NCI-H1694 treated with DMSO at 0.1 percent for 48 hours (cell line): Measurements from ENCODE around the gene LRRC56.

Experiments
- DNase-seq: peaks from one replicate; lab custom pipeline; 2025; lab: John Stamatoyannopoulos, UW

The LRRC56 gene

GRCh38 chr11:598005-598680 lies 60.8 kb downstream of the LRRC56 start:
- no peak for DNase-seq

DNA sequence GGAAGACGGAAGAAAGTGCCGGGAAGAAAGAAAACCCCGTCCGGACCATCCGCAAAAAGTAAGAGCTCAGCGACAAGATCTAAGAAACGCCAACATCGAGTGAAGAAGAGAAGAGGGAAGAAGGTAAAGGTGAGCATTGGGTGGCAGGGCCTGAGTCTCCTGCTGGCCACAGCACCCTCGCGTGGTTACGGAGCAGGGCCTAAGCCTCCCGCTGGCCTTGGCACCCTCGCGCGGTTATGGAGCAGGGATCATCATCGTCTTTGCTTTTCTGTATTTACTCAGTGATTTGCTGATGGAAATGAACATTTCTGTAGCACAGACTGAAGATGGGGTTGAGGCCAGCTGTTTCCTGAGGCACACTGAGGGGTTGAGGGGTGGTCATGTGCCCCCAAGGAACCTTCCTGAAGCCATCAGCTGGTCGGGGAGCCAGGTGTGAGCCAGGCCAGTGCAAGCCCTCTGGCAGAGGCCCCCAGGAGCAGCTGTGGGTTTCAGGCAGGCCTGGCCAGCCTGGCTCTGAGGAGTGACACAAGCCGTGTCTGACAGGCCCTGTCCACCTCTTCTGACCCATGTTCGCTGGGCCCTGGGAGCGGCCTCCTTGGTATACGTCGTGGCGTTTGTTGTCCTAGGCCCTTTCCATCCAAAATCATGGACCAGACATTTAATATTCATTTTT lies 64.4 kb downstream of the LRRC56 start:
- DNase-seq: no peak

DNA sequence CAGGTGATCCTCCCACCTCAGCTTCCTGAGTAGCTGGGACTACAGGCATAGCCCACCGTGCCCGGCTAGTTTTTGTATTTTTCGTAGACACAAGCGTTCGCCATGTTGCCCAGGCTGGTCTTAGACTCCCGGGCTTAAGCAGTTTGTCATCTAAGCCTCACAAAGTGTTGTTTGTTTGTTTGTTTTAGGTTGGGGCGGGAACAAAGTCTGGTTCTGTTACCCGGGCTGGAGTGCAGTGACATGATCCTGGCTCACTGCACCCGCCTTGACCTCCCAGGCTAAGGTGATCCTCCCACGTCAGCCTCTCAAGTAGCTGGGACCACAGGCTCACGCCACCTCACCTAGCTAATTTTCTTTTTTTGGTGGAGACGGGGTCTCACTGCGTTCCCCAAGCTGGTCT lies 65.8 kb downstream of the LRRC56 start:
- no peak for DNase-seq
